ENCODE measurements around the gene ALAS1.
"Not testable (repeated sequence)": the region's sequence is repeated elsewhere in the genome, so short reads cannot be mapped to it uniquely, and the experiment has no call there.

Gene ALAS1

DNA sequence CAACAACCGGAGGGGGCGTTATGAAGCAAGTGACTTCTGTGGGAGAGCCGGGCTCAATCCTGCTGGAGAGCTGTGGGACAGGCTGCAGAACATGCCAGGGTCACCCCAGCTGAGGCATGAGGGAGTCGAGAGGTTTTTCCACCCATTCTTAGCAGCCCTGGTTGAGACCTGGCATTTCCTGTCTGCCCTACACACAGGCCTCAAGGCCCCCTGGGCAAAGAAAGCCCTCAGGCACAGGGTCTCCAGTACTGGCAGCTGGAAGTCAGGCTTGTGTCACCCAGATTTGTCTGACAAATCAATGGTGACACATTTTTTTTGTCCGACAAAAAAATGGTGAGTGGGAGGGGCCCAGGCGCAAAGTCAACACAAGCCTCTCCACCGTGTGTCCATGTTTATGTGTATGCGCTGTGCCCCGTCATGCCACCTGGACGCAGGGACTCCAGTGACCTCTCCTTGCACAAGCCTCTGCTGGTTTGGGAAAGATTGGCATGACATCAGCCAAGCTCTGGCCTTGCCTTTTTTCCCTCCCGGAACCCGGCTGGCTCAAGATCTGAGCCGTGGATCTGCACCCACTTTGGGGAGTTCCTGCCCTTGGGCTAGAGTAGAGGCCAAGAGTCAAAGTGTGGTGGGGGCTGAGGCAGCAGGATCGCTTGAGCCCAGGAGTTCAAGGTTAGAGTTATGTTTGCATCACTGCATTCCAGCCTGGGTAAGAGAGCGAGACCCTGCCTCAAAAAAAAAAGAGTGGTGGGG is 20.8 kb upstream of the ALAS1 start:
- no peak overlapping the region for H3K4me3 ChIP-seq (ENCODE audit: low read depth, low read length)

DNA sequence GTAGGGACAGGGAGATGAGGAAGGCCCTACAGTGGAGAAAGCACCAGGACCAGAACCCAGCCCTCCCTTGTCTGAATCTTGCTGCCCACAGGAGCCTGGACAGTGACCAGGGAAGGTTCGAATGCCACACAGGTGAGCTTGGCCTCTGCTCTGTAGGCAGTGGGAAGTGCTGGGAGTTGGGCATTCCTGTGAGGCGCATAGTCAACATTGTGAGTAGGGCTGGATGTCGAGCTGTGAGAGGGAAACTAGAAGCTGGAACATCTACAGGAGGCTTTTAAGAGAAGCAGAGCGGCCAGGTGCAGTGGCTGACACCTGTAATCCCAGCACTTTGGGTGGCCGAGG is 20.3 kb upstream of the ALAS1 start:
- no peak overlapping the region for H3K4me3 ChIP-seq (ENCODE audit: low read depth, low read length)

DNA sequence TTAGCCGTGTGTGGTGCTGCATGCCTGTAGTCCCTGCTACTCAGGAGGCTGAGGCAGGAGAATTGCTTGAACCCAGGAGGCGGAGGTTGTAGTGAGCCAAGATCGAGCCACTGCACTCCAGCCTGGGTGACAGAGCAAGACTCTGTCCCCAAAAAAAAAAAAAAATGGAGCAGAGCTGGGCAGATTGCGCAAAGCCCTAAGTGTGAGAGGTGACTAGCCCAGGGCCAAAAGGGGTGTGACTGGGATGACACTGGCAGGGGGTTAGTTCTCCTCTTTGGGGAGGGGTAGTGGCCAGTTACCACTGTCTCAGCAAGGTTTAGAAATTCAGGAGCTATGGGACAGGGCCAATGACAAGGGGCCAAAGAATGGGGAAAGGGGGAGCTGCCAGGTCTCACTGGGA is 19.8 kb upstream of the ALAS1 start:
- H3K4me3 ChIP-seq (ENCODE audit: low read depth, low read length): not testable (repeated sequence)

DNA sequence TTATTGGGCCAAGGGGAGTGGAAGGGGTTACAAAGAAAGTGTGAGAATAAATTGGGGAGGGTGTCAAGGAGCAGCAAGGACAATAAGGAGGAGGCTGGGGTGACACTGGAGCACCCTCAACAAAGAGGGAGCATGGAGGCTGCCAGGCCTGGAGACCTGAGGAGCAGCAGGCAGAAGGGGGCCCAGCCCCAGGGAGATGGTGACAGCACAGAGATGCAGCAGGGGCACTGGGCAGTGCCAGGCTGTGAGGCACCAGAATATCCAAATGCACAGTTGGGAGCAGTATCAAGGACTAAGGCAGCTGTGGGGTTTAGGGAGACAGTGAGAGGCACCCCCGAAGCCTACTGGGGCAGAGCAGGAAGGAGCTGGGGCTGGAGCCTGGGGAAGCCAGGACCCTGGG is 19.4 kb upstream of the ALAS1 start:
- no peak overlapping the region for H3K4me3 ChIP-seq (ENCODE audit: low read depth, low read length)

DNA sequence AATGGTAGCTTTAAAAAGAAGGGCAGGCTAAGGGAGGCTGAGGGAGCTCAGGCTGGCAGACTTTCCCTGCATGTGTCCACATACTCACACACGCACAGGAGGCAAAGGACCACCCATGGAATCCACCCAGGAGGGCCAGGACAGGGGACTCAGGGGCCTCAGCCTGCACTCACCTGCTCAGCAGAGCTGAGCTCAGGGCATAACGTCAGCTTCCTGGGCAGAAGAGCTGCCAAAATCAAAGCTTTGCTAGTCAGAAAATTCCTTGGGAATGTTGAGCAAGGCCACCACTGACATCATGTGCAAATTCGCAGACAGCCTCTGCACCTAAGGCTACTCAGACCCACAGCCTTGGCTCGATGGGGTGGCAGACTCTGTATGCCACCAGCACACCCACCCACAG is 16.4 kb upstream of the ALAS1 start:
- H3K4me3 ChIP-seq (ENCODE audit: low read depth, low read length): no peak overlapping the region

DNA sequence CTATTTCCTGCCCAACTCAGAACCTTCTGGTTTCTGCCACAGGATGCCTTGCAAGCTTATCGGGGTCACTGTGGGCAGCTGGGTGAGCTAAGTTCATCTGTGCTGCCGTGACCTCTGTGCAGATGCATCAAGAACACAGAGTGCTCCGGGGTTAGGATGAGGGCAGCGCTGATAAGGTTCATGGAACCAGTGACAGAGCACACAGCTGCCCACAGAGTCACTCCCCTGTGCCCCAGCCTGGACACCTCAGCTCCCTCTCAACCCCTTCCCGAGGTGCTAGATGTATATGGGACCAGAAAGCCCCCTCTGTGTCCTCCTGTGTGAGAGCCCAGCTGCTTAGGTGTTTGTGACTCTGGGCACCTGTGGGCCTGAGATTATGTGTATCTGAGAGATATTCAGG is 15.8 kb upstream of the ALAS1 start:
- no peak overlapping the region for H3K4me3 ChIP-seq (ENCODE audit: low read depth, low read length)

DNA sequence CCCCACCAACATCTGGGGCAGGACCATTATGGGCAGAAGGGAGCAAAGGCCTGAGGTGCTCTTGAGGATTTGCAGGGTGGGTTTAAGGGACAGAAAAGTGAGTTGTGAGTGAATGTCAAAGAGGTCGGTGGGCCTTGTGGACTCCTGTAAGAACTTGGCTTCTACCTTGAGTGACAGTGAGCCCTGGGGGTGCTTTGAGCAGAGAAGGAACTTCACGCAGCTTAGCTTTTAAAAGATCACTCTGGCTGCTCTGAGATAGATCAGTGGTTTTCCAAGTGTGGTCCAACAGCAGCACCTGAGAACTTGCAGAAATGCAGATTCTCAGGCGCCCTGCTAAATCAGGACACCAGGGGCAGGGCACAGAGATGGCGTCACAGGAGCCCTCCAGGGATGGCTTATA is 15.3 kb upstream of the ALAS1 start:
- no peak overlapping the region for H3K4me3 ChIP-seq (ENCODE audit: low read depth, low read length)

DNA sequence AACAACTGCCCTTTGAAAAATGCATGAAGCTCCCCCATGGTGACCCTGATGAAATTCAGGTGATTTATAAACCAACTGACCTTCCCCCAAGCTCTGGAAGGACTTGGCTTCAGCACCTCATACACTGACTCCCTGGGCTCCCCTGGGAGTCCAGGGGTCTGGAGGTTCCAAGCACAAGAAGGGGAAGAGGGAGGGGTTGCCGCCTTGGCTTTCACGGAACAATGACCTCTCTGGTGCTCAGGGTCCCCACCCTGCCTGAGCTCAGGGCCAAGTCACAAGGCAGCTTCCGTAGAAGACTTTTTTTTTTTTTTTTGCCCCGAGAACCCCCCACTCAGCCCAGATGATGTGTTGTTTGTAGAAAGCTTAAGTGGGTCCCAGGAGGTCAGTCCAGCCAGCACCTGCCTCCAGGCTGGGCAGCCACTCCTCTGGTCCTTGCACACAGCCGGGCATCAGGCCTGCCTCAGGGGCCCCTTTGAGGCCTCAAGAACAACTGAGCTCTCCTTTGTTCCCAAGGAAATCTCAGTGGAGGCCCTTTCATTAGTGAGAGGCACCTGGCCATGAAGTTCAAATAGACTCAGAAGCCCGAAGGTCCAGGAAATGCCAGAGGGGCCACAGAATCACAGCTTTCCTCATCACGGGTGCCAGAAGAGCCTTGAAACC is 14.0 kb upstream of the ALAS1 start:
- H3K4me3 ChIP-seq (ENCODE audit: low read depth, low read length): no peak overlapping the region

DNA sequence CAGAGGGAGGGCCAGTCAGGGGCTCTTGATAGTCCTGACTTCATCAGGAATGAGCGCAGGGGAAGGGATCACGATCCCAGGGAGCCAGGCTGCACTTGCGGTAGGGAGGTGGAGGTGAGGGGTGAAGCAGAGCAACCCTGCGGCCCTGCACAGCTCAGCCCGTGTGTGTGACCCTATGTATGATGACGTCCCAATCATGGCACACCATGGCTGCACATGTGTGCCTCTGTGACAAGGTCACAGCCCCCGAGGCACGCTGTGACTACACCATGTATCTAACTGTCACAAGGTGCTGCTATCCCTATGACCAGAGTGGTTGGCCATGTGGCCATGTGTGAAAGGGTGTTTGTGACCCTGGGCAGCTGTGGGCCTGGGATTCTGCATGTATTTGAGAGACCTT is 13.3 kb upstream of the ALAS1 start:
- H3K4me3 ChIP-seq (ENCODE audit: low read depth, low read length): no peak overlapping the region

DNA sequence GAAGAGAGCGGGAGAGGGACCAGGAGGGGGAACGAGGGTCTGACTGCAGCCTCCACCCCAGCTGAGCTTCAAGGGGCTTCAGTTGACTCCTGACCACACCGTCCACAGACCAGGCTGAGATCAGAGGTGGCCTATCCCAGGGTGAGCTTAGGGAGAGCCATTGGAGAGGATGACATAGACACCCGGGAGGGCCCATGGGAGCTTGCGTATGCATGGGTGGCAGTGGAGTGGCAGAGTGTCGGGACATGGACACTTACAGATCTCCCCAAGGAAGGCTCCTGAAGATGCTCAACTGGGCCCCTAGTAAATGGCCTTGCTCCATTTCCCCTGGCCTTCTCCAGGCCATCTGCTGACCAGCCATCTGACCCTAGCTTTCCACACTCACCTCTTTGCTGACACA is 12.6 kb upstream of the ALAS1 start:
- no peak overlapping the region for H3K4me3 ChIP-seq (ENCODE audit: low read depth, low read length)

DNA sequence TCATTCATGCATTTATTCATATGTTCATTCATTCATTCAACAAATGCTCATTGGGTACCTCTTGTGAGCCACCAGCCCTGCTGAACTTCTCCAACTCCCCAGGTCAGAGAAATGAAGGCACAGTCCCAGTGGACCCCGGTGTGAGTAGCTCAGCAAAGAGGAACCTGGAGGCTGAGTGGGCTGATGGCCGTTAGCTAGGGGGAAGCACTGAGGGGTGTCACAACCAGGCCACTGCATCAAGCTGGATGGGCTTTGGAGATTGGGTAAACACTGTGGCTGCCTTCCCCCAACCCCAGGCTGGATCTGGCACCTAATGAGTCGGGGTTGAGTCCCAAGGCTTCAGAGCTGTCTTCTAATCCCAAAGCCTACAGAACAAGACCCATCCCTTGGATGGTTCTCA is 12.1 kb upstream of the ALAS1 start:
- no peak overlapping the region for H3K4me3 ChIP-seq (ENCODE audit: low read depth, low read length)

DNA sequence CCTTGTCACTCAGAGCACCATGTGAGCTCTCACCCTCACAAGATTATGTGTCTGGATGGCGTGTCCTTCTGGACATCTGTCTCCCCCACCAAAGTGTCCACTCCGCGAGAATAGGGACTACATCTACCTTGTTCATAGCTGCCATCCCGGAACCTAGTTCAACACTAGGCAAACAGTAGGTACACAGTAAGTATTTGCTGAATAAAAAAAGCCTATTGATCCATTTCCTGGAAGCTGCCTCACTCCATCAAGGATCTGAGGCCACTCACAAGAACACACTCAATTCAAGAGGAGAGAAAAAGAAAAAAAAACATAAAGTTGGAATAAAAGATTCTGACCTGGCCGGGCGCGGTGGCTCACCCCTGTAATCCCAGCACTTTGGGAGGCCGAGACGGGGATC is 11.2 kb upstream of the ALAS1 start:
- no peak overlapping the region for H3K4me3 ChIP-seq (ENCODE audit: low read depth, low read length)

DNA sequence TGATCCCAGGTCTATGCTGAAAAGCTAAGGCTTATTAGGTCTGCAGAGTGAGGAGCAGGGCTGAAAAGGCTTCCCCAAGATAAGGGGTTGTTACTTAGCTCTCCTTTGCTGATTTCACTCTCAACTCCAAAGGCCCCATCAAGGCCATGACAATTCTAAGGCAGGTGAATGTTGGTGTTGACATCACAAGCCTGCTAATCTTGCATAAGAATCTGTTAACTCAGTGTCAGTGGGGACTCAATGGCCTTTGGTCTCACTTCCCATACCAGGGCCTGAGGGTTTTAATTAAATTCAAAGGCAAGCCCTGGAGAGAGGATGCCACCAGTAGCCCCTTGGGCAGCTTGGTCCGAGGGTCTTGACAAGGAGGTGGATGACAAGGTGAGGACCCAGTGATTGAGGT is 9.4 kb upstream of the ALAS1 start:
- H3K4me3 ChIP-seq (ENCODE audit: low read depth, low read length): no peak overlapping the region

DNA sequence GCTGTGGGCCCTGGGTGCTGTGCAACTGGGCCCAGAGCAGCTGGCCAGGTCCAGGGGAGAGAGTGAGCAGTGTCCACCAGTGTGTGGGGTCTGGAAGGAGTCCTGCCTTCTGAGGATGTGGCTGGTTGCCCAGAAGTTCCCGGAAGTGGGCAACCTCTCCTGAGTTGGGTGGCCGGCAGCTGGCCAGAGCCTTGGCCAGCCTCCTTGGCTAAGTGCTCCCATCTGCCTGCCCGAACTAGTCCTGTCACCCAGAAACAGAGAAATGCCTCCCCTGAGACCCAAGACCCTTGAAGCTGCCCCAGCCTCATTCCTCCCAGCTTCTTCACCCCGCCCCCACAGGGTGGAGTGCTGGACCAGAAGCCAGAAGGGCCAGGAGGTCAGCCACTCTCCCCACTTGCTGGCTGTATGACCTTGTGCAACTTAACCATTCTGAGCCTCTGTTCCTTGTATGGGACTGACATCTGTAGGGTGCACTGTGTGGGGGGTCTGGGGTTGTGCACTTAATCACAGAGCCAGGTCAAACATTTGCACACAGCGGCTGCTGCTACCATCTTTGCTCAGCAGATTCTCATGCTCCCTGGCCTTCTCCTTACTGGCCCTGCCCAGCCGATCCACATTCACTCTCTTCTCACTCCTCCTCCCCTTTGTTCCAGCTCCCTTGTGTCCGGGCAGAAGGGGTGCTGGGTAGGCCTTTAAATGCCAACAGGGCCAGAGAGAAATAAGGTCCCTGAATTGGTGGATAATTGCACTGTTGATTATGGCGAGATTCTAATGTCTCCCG is 7.5 kb upstream of the ALAS1 start:
- no peak overlapping the region for H3K4me3 ChIP-seq (ENCODE audit: low read depth, low read length)

DNA sequence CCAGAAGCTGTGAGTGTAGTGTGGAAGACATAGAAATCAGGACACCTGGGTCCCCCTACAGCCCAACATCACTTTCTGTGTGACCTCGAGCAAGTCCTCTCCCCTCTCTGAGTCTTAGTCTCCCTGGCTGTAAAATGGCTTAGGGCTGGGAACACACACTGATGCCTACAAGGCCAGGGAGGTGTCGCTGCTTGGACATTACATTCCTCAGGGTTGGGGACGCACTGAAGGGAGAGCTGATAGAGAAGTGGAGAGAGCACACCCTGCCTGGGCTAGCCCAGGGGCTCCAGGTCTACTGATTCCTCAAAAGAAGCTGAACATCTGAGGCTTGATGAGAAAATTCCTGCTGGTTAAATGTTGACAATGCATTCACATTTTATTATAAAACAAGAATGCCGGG is 6.3 kb upstream of the ALAS1 start:
- H3K4me3 ChIP-seq (ENCODE audit: low read depth, low read length): no peak overlapping the region

DNA sequence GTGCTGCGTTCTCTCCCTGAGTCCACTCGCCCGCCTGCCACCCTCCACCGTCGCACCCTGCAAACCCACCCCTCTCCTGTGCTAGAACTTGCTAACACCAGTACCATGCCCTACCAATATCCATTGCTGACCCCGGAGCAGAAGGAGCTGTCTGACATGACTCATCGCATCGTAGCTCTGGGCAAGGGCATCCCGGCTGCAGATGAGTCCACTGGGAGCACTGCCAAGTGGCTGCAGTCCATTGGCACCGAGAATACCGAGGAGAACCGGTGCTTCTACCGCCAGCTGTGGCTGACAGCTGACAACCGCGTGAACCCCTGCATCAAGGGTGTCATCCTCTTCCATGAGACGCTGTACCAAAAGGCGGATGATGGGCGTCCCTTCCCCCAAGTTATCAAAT is 4.9 kb upstream of the ALAS1 start:
- H3K4me3 ChIP-seq (ENCODE audit: low read depth, low read length): no peak overlapping the region

DNA sequence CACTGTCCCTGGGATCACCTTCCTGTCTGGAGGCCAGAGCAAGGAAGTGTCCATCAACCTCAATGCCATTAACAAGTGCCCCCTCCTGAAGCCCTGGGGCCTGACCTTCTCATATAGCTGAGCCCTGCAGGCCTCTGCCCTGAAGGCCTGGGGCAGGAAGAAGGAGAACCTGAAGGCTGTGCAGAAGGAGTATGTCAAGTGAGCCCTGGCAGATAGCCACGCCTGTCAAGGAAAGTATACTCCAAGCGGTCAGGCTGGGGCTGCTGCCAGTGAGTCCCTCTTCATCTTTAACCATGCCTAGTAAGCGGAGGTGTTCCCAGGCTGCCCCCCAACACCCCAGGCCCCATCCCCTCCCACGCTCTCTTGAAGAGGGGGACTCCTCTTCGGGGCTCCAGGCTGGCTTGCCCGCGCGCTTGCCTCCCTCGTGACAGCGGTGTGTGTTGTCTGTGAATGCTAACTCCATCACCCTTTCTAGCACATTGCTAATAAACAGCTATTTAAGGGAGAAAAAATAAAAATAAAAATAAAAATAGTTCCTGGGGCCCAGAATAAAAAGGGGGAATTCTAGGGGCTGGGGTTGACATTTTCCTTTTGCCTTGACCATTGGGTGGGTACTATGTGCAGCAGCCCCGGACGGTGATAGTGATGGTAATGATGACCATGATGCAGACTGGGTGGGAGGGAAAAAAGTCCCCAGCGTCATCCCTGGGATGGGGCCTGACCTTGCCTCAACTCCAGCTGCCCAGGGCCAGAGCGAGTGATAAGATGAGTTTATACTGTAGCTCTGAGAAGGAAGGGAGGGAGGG is 3.3 kb upstream of the ALAS1 start:
- no peak overlapping the region for H3K4me3 ChIP-seq (ENCODE audit: low read depth, low read length)

DNA sequence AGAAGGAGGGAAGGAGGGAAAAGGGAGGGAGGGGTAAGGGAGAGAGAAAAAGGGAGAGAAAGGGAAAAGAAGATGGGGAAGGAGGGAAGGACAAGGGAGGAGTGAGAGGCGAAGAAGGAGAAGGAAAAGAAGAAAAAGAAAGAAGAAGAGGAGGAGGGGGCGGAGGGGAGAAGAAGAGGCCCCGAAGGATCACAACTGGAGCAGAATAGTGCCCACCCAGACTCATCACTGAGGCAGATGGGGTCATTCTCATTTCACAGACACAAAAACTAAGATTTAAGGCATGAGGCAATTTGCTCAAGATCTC is 2.7 kb upstream of the ALAS1 start:
- no peak overlapping the region for H3K4me3 ChIP-seq (ENCODE audit: low read depth, low read length)

DNA sequence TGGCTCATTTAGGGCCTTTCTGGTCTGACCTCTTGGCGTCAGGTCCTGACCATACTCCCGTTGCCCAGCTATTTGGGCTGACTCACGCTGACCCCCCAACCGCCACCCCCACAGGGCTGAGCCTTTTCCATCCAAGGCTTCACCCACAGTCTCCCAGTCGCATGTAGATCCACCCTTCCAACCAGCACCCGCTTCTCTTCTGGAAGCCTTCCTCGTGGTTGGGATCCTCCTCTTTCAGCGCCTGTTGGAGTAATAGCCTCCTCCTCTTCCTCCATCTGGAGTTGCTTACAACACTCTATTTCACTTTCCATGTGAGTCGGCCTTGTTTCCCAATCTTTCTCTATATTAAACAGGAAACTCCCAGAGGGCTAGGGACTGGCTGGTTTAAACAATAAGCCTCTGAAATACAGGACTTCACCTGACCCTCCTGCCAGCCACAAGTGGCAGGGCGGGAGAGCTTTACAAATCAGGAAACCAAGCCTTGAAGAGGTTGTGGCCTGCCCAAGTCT is 2.1 kb upstream of the ALAS1 start:
- no peak overlapping the region for H3K4me3 ChIP-seq (ENCODE audit: low read depth, low read length)

DNA sequence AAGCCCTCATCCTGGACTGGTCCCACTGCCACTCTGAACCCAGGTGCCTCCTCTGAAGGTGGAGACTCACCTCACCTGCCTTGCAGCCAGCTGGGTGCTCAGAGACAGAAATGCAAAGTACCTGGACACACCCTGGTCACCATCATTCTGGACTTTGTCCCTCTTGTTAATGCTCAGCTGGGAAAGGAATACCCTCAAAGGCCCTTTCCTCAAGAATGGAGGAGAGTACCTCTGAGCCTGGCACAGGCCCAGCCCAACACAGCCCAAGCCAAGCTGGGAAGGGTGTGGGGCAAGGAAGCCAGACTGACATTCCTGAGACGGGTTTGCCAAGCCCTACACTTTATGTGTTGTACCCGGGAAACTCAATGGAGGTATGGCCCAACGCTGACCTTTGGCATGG is 983 bp upstream of the ALAS1 start:
- no peak overlapping the region for H3K4me3 ChIP-seq (ENCODE audit: low read depth, low read length)

DNA sequence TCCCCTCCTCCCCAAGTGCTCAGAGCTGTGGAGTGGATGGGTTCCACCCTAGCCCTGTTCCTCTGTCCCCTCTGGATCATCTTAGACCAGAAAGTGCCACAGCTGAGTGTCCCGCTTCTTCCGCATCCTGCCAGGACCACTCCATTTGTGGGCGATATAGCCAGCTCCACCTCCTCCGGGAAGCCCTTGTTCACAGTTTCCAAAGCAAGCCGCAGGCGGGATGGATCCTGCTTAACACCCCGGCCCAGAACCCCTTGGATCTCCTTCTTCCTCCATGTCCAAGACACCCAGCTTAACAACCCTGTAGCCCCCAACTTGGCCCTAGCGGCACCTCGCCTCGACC is 490 bp upstream of the ALAS1 start:
- H3K4me3 ChIP-seq (ENCODE audit: low read depth, low read length): peak overlapping the region; percentile 4
